Large intestine (tissue), 3 donors: Measurements from ENCODE around the gene ZDHHC1. TPM values are rescaled to one million over a fixed set of nuclear protein-coding genes. Genes with fewer than 3 reads are reported as not detected.
"Not testable (repeated sequence)": the region's sequence is repeated elsewhere in the genome, so short reads cannot be mapped to it uniquely, and the experiment has no call there.

Source experiments
- DNase-seq, 2 donors: peaks; one replicate each; pipeline versions ENCODE4 v3.0.0 to v3.0.0-alpha.2; 2013
- H3K27ac ChIP-seq: one replicate; pipeline ENCODE4 v1.5.1; 2013; ENCODE audit warnings: low read length
- H3K27me3 ChIP-seq: 2 replicates; pipeline ENCODE4 v1.6.1; 2013; ENCODE audit warnings: low read length; ENCODE audit not compliant: control insufficient read depth, insufficient read depth
- H3K36me3 ChIP-seq: 2 replicates; pipeline ENCODE4 v1.6.1; 2013; ENCODE audit warnings: low read length; ENCODE audit not compliant: control insufficient read depth, insufficient read depth
- H3K4me1 ChIP-seq: one replicate; pipeline ENCODE4 v1.6.1; 2013; ENCODE audit warnings: low read length; ENCODE audit not compliant: control insufficient read depth, insufficient read depth
- H3K4me3 ChIP-seq: one replicate; pipeline ENCODE4 v1.5.1; 2013; ENCODE audit warnings: low read length
- H3K9me3 ChIP-seq: one replicate; pipeline ENCODE4 v1.6.1; 2013; ENCODE audit warnings: mild to moderate bottlenecking, low read depth, low read length, moderate library complexity; ENCODE audit not compliant: control insufficient read depth
- WGBS: methylation state at CpG from one replicate; pipeline ENCODE4 v1.1.5; 2013; ENCODE audit warnings: low lambda C conversion rate; ENCODE audit not compliant: insufficient coverage; 5-methylcytosine and 5-hydroxymethylcytosine counted together
- polyA plus RNA-seq: library from polyadenylated mRNA; unstranded; fragments of 120-200 nt; gene quantifications from one replicate; pipeline ENCODE4 v1.2.1, GENCODE V29; 2013

Gene ZDHHC1
- polyA plus RNA-seq, 1 donor: 6.9 TPM

- no peaks in the 10 kb centered on the region for H3K9me3 ChIP-seq
- no peak overlapping the region for H3K4me3 ChIP-seq
- peak in 1 of 2 donors; percentile 39 for DNase-seq
- no peaks in the 10 kb centered on the region for H3K36me3 ChIP-seq
- no CpG with 5 or more reads among the region's 3 CpGs for WGBS
- H3K4me1 ChIP-seq: no peaks in the 10 kb centered on the region
- H3K27ac ChIP-seq: no peak overlapping the region
- no peaks in the 10 kb centered on the region for H3K27me3 ChIP-seq
Measured at GRCh38 chr16:67356396-67356795, 59.9 kb downstream of the ZDHHC1 start.

- not testable (repeated sequence) for H3K27me3 ChIP-seq, H3K4me3 ChIP-seq, H3K4me1 ChIP-seq, DNase-seq, H3K27ac ChIP-seq, H3K9me3 ChIP-seq, H3K36me3 ChIP-seq
- WGBS: 93% methylated on average over 3 of the region's 3 CpGs
Measured at GRCh38 chr16:67352463-67352862, 63.8 kb downstream of the ZDHHC1 start.

- H3K4me1 ChIP-seq: no peaks in the 10 kb centered on the region
- H3K9me3 ChIP-seq: no peaks in the 10 kb centered on the region
- H3K36me3 ChIP-seq: no peaks in the 10 kb centered on the region
- H3K27me3 ChIP-seq: no peaks in the 10 kb centered on the region
- H3K4me3 ChIP-seq: no peak overlapping the region
- no peak overlapping the region for H3K27ac ChIP-seq
- no peak for DNase-seq
- WGBS: no CpG with 5 or more reads among the region's 1 CpG
Measured at GRCh38 chr16:67350324-67350723, 66.0 kb downstream of the ZDHHC1 start.

GRCh38 chr16:67349172-67349571 is 67.1 kb downstream of the ZDHHC1 start:
- Histone ChIP-seq H3K4me1 (no peaks in the 10 kb centered on the region), H3K36me3 (no peaks in the 10 kb centered on the region), H3K27me3 (no peaks in the 10 kb centered on the region), H3K9me3 (no peaks in the 10 kb centered on the region), H3K4me3 (no peak overlapping the region), H3K27ac (no peak overlapping the region)
- DNase-seq: no peak

GRCh38 chr16:67346341-67346740 is 69.9 kb downstream of the ZDHHC1 start:
- no peak for DNase-seq
- Histone ChIP-seq H3K9me3 (no peaks in the 10 kb centered on the region), H3K27ac (no peak overlapping the region), H3K36me3 (no peaks in the 10 kb centered on the region), H3K4me3 (no peak overlapping the region), H3K4me1 (no peaks in the 10 kb centered on the region), H3K27me3 (no peaks in the 10 kb centered on the region)
- WGBS: 100% methylated on average over 2 of the region's 3 CpGs

GRCh38 chr16:67345401-67345800 is 70.9 kb downstream of the ZDHHC1 start:
- H3K27me3 ChIP-seq: no peaks in the 10 kb centered on the region
- no peak overlapping the region for H3K27ac ChIP-seq
- H3K4me1 ChIP-seq: no peaks in the 10 kb centered on the region
- H3K4me3 ChIP-seq: no peak overlapping the region
- H3K36me3 ChIP-seq: no peaks in the 10 kb centered on the region
- no peaks in the 10 kb centered on the region for H3K9me3 ChIP-seq
- no peak for DNase-seq
- WGBS: no CpG with 5 or more reads among the region's 1 CpG

Other genes starting within 250 kb of the ZDHHC1 start
- 5.8 TPM for gene NOL3, start 245.9 kb downstream of the ZDHHC1 start, polyA plus RNA-seq
- 29.2 TPM for gene MATCAP1, start 232.5 kb downstream of the ZDHHC1 start, polyA plus RNA-seq
- 2.1 TPM for gene EXOC3L1, start 226.3 kb downstream of the ZDHHC1 start, polyA plus RNA-seq
- 67.6 TPM for gene E2F4, start 224.3 kb downstream of the ZDHHC1 start, polyA plus RNA-seq
- gene ELMO3, start 217.3 kb downstream of the ZDHHC1 start, polyA plus RNA-seq: 34.0 TPM
- gene TMEM208, start 189.3 kb downstream of the ZDHHC1 start, polyA plus RNA-seq: 52.8 TPM
- 13.8 TPM for gene FHOD1, start 169.0 kb downstream of the ZDHHC1 start, polyA plus RNA-seq
- 0.96 TPM for gene SLC9A5, start 167.5 kb downstream of the ZDHHC1 start, polyA plus RNA-seq
- 9.2 TPM for gene PLEKHG4, start 136.9 kb downstream of the ZDHHC1 start, polyA plus RNA-seq
- 0.40 TPM for gene KCTD19, start 89.7 kb downstream of the ZDHHC1 start, polyA plus RNA-seq
- 2.5 TPM for gene LRRC36, start 89.7 kb downstream of the ZDHHC1 start, polyA plus RNA-seq
- 57.2 TPM for gene TPPP3, start 23.0 kb downstream of the ZDHHC1 start, polyA plus RNA-seq
- gene HSD11B2, start 14.6 kb upstream of the ZDHHC1 start, polyA plus RNA-seq: 5.8 TPM
- 93.1 TPM for gene ATP6V0D1, start 64.7 kb upstream of the ZDHHC1 start, polyA plus RNA-seq
- 0.13 TPM for gene AGRP, start 67.1 kb upstream of the ZDHHC1 start, polyA plus RNA-seq
- gene RIPOR1, start 112.4 kb upstream of the ZDHHC1 start, polyA plus RNA-seq: 18.9 TPM
- 43.6 TPM for gene CTCF, start 146.0 kb upstream of the ZDHHC1 start, polyA plus RNA-seq
- gene CARMIL2, start 228.7 kb upstream of the ZDHHC1 start, polyA plus RNA-seq: 2.6 TPM
- gene ACD, start 243.8 kb upstream of the ZDHHC1 start, polyA plus RNA-seq: 28.0 TPM
- 1.6 TPM for gene PARD6A, start 244.5 kb upstream of the ZDHHC1 start, polyA plus RNA-seq